ENCODE measurements around the gene NUCKS1.

DNA sequence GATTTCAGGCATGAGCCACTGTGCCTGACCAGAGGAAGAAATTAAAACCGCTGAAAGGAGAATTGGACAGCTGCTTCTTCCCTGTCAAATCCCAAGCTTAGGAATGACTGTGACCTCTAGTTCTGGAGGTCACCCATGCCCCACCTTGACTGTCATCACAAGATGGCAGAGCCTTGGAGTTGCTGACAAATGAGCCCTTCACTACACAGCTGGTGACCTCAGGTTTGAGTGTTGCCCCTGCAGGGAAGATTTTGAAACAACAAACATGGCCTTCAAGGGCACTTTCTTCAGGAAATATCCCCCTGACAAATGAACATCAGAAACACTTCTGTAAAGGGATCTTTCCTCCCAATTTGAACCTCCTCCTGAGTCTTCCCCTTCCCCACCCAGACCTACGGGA, 62.7 kb downstream of the NUCKS1 start:
- TF ChIP-seq, protein P1, sequence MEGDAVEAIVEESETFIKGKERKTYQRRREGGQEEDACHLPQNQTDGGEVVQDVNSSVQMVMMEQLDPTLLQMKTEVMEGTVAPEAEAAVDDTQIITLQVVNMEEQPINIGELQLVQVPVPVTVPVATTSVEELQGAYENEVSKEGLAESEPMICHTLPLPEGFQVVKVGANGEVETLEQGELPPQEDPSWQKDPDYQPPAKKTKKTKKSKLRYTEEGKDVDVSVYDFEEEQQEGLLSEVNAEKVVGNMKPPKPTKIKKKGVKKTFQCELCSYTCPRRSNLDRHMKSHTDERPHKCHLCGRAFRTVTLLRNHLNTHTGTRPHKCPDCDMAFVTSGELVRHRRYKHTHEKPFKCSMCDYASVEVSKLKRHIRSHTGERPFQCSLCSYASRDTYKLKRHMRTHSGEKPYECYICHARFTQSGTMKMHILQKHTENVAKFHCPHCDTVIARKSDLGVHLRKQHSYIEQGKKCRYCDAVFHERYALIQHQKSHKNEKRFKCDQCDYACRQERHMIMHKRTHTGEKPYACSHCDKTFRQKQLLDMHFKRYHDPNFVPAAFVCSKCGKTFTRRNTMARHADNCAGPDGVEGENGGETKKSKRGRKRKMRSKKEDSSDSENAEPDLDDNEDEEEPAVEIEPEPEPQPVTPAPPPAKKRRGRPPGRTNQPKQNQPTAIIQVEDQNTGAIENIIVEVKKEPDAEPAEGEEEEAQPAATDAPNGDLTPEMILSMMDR (conservative IDR thresholded peaks at IDR 0.05; ENCODE audit: low read depth, low read length): no peak
- TF ChIP-seq EZH2 (IDR thresholded peaks at IDR 0.05; ENCODE audit: low read length, unreplicated experiment): no peak

Measured in PC-3 (cell line).